HL-60 (cell line): ENCODE results near the gene RERE.

Source experiments
- CTCF ChIP-seq: IDR thresholded peaks from one replicate; pipeline ENCODE4 v1.5.1; 2011; ENCODE audit warnings: low read length, control low read depth, inconsistent platforms; ENCODE audit not compliant: insufficient read depth
- POLR2AphosphoS5 ChIP-seq: IDR thresholded peaks from 2 replicates; pipeline ENCODE4 v1.6.1; 2012; ENCODE audit warnings: low read depth
- REST ChIP-seq: IDR thresholded peaks from 2 replicates; pipeline ENCODE4 v1.6.1; 2012; ENCODE audit warnings: low read depth; ENCODE audit not compliant: insufficient replicate concordance

GRCh38 chr1:8377271-8377981 is 440.0 kb downstream of the RERE start:
- TF ChIP-seq CTCF = no peak
- TF ChIP-seq POLR2AphosphoS5 = no peak
- no peak for TF ChIP-seq REST
